Right atrium auricular region (tissue), 2 donors: Measurements from ENCODE around the gene UGT1A8. TPM values are rescaled to one million over a fixed set of nuclear protein-coding genes. Genes with fewer than 3 reads are reported as not detected.
"Not testable (repeated sequence)": the region's sequence is repeated elsewhere in the genome, so short reads cannot be mapped to it uniquely, and the experiment has no call there.

ENCODE experiments used
- DNase-seq: peaks from one replicate; pipeline ENCODE4 v3.0.0-alpha.2; 2019; ENCODE audit warnings: low spot score
- H3K27ac ChIP-seq, 2 donors: fragments of 200-600 bp; sonication (generic); 1 replicate in 1 of 2; 2 replicates in 1 of 2; pipeline ENCODE4 v1.5.1; 2016 to 2019
- H3K27me3 ChIP-seq, 2 donors: fragments of 200-600 bp; sonication (generic); one replicate each; pipeline versions ENCODE4 v1.5.1 to v1.6.0; 2017 to 2019
- H3K36me3 ChIP-seq: fragments of 200-600 bp; sonication (generic); one replicate; pipeline ENCODE4 v1.5.1; 2016
- H3K4me1 ChIP-seq, 2 donors: fragments of 200-600 bp; sonication (generic); one replicate each; pipeline versions ENCODE4 v1.5.1 to v1.6.0; 2017 to 2019
- H3K4me3 ChIP-seq, 2 donors: fragments of 200-600 bp; sonication (generic); 1 replicate in 1 of 2; 2 replicates in 1 of 2; pipeline ENCODE4 v1.5.1; 2017 to 2019; ENCODE audit warnings: mild to moderate bottlenecking in 1 of 2, moderate library complexity in 1 of 2
- H3K9me3 ChIP-seq, 2 donors: fragments of 200-600 bp; sonication (generic); one replicate each; pipeline ENCODE4 v1.5.1; 2019
- CTCF ChIP-seq, 2 donors: fragments of 200-600 bp; sonication (generic); IDR thresholded peaks; one replicate each; pipeline ENCODE4 v1.5.1; 2019; ENCODE audit warnings: antibody characterized with exemption in 2 of 2
- total RNA-seq, 2 donors: library from RNA; depleted of rRNA; stranded (reverse); fragments of >200 nt; gene quantifications; one replicate each; pipeline ENCODE4 v1.1.0, GENCODE V29; 2016

UGT1A8 gene
- total RNA-seq: not detected

- H3K27ac ChIP-seq, DNase-seq, H3K4me1 ChIP-seq, H3K36me3 ChIP-seq, H3K4me3 ChIP-seq, H3K27me3 ChIP-seq, H3K9me3 ChIP-seq: not testable (repeated sequence)
Observed at GRCh38 chr2:233617476-233617875, at the start of gene UGT1A8. TSS of gene UGT1A8 (plus strand) at chr2:233617633. CDS start at chr2:233617708, 75 bp downstream.

GRCh38 chr2:233571001-233571400 lies 46.4 kb upstream of the UGT1A8 start:
- H3K9me3 ChIP-seq: no peaks in the 10 kb centered on the region
- no peak overlapping the region for H3K27ac ChIP-seq
- H3K36me3 ChIP-seq: no peaks in the 10 kb centered on the region
- DNase-seq: no peak
- no peaks in the 10 kb centered on the region for H3K27me3 ChIP-seq
- H3K4me3 ChIP-seq: no peak overlapping the region
- no peak for TF ChIP-seq CTCF (IDR thresholded peaks at IDR 0.05)
- H3K4me1 ChIP-seq: no peaks in the 10 kb centered on the region

GRCh38 chr2:233571462-233571861 lies 46.0 kb upstream of the UGT1A8 start:
- no peaks in the 10 kb centered on the region for H3K4me1 ChIP-seq
- no peaks in the 10 kb centered on the region for H3K36me3 ChIP-seq
- no peaks in the 10 kb centered on the region for H3K27me3 ChIP-seq
- TF ChIP-seq CTCF (IDR thresholded peaks at IDR 0.05): no peak
- no peaks in the 10 kb centered on the region for H3K9me3 ChIP-seq
- no peak overlapping the region for H3K4me3 ChIP-seq
- no peak for DNase-seq
- no peak overlapping the region for H3K27ac ChIP-seq

GRCh38 chr2:233572468-233572867 lies 45.0 kb upstream of the UGT1A8 start:
- Histone ChIP-seq H3K27ac (no peak overlapping the region), H3K4me3 (no peak overlapping the region), H3K4me1 (no peaks in the 10 kb centered on the region), H3K27me3 (no peaks in the 10 kb centered on the region), H3K9me3 (no peaks in the 10 kb centered on the region), H3K36me3 (no peaks in the 10 kb centered on the region)
- TF ChIP-seq CTCF (IDR thresholded peaks at IDR 0.05): no peak
- no peak for DNase-seq

- not testable (repeated sequence) for H3K27me3 ChIP-seq, H3K27ac ChIP-seq, H3K4me3 ChIP-seq, H3K36me3 ChIP-seq, DNase-seq, H3K4me1 ChIP-seq, H3K9me3 ChIP-seq
Observed at GRCh38 chr2:233577341-233577740, 40.1 kb upstream of the UGT1A8 start.

- H3K27ac ChIP-seq, H3K4me3 ChIP-seq, H3K36me3 ChIP-seq, H3K4me1 ChIP-seq, DNase-seq, H3K9me3 ChIP-seq, H3K27me3 ChIP-seq: not testable (repeated sequence)
Observed at GRCh38 chr2:233583217-233583965, 34.0 kb upstream of the UGT1A8 start.

GRCh38 chr2:233584210-233584609 lies 33.2 kb upstream of the UGT1A8 start:
- TF ChIP-seq CTCF (IDR thresholded peaks at IDR 0.05): no peak
- Histone ChIP-seq H3K4me3 (no peak overlapping the region), H3K9me3 (no peaks in the 10 kb centered on the region), H3K4me1 (no peaks in the 10 kb centered on the region), H3K27me3 (no peaks in the 10 kb centered on the region), H3K27ac (no peak overlapping the region), H3K36me3 (no peaks in the 10 kb centered on the region)
- no peak for DNase-seq
